ENCODE measurements around the gene DNAH17.

The DNAH17 gene

DNA sequence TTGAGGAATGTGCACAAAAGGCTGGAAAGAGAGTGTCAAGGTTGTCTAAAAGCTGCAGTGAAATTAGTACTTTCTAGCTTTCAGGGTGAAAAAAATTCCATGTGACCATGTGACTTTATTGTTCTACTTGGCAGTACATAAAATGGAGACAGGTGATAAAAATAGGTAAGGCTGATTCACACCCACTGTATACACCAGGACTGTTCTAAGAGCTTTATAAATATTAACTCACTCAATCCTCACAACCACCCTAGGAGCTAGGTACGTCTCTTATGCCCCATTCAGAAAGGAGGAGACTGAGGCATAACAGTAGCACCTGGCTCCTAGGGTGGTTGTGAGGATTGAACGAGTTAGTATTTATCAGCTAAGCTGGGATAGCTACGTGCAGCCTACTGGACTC is 28.2 kb upstream of the DNAH17 start:
- DNase-seq (ENCODE audit: extremely low read depth in 1 of 2, low read depth in 1 of 2), result no peak

DNA sequence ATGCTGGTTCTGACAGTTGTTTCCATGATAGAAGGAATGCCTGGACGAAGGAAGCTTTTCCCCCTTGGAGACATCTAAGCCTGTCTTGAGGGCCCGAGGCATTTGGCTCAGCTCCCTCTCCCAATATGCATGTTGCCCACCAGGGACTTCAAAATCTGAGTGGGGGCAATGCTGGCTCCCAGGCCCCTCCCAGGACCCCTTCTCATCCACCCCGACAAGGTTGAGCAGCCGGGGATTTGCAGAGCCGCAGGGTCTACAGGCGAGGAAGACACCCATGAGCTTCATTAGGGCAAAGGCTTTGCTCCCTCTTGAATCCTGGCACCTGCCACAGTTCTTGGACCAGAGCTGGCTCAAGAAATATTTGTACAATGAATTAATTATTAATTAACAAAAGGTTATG is 25.1 kb upstream of the DNAH17 start:
- no peak for DNase-seq (ENCODE audit: extremely low read depth in 1 of 2, low read depth in 1 of 2)

DNA sequence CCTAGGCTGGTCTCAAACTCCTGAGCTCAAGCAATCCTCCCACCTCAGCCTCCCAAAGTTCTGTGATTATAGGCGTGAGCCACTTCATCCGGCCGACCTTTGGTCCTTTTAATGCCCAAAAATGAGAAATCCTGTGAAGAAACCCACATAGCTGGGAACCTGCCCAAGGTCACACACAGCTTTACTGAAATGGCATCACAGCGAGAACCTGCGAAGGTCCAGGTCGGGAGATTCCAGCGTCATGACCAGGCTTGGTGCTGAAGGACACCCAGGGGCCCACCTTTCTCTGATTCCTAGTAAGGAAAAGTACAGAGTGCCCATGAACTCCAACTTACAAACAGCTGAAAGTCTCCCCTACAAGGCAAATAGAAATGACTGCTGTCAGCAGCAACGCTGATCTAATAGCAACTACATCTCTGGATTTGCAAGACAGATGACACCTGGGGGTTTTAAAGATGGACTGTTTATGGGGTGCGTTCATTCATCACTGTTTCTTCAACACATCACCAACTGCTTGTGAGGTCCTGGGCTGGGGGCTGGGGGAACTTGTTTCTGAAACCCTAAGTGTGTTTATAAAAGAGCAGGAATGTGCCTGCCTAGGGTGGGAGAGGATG is 24.5 kb upstream of the DNAH17 start:
- no peak for DNase-seq (ENCODE audit: extremely low read depth in 1 of 2, low read depth in 1 of 2)

- DNase-seq (ENCODE audit: extremely low read depth in 1 of 2, low read depth in 1 of 2), result no peak
These were observed 23.1 kb upstream of the DNAH17 start for GRCh38 chr17:78600181-78600721.

DNA sequence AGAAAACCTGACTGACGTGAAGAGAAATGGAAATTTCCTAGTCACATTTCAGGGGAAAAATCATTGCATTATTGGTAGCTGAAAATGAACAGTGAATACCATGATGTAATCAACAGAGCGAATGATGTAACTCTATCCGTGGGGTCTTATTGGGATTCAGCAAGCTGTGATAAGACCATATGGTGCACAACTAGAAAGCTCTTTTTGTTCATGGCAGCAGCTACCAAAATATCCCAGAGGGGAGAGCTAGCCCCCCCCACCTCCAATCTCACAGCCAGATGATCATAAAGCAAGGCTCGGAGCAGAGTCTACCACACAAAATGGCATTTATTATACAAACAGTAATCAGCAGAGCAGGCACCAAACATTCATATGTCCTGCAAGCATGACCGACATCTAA is 22.2 kb upstream of the DNAH17 start:
- no peak for DNase-seq (ENCODE audit: extremely low read depth in 1 of 2, low read depth in 1 of 2)

- peak in 1 of 2 donors; percentile 11 for DNase-seq (ENCODE audit: extremely low read depth in 1 of 2, low read depth in 1 of 2)
These were observed 20.8 kb upstream of the DNAH17 start for GRCh38 chr17:78598013-78598471.

GRCh38 chr17:78596871-78597764 is 19.9 kb upstream of the DNAH17 start:
- DNase-seq (ENCODE audit: extremely low read depth in 1 of 2, low read depth in 1 of 2), result no peak

DNA sequence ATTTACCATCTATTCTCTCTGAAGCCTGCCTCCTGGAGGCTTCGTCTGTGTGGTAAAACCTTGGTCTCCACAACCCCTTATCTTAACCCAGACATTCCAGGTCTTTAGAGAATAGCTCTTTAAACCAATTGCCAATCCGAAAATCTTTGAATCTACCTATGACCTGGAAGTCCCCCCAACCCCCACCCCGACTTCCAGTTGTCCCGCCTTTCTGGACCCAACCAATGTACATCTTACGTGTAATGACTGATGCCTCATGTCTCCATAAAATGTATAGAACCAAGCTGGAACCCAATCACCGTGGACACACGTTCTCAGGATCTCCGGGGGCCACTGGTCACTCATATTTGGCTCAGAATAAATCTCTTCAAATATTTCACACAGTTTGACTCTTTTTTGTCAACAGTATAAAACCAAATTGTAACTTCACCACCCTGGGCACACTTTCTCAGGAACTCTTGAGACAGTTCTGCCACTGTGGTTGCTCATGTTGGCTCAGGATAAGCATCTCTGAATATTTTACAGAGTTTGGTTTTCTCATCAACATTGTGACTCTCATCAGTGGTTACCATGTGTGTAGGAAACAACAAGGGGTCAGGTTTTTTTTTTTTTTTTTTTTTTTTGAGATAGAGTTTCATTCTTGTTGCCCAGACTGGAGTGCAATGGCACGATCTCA is 18.1 kb upstream of the DNAH17 start:
- DNase-seq (ENCODE audit: extremely low read depth in 1 of 2, low read depth in 1 of 2), result no peak

GRCh38 chr17:78592991-78593329 is 15.8 kb upstream of the DNAH17 start:
- no peak for DNase-seq (ENCODE audit: extremely low read depth in 1 of 2, low read depth in 1 of 2)

DNA sequence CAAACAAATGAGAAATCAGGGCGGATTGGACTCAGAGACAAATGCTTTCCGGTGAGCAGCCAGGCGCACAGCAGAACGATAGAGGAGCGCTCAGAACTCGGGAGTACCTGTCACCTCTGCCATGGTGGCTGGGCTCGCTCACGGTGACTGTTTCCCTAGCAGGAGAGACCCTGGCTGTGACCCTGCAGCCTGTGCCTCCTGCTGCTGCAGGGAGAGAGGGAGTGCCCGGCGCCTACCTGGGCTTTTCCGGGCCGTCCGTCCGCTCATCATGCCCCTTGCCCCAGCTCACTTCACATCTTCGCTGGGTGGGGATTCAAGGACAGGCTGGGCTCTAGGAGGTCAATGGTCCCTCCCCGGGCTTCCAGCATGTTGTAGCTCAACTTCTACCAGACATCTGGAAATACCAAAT is 14.1 kb upstream of the DNAH17 start:
- DNase-seq (ENCODE audit: extremely low read depth in 1 of 2, low read depth in 1 of 2), result no peak

GRCh38 chr17:78589885-78590284 is 12.7 kb upstream of the DNAH17 start:
- no peak for DNase-seq (ENCODE audit: extremely low read depth in 1 of 2, low read depth in 1 of 2)

DNA sequence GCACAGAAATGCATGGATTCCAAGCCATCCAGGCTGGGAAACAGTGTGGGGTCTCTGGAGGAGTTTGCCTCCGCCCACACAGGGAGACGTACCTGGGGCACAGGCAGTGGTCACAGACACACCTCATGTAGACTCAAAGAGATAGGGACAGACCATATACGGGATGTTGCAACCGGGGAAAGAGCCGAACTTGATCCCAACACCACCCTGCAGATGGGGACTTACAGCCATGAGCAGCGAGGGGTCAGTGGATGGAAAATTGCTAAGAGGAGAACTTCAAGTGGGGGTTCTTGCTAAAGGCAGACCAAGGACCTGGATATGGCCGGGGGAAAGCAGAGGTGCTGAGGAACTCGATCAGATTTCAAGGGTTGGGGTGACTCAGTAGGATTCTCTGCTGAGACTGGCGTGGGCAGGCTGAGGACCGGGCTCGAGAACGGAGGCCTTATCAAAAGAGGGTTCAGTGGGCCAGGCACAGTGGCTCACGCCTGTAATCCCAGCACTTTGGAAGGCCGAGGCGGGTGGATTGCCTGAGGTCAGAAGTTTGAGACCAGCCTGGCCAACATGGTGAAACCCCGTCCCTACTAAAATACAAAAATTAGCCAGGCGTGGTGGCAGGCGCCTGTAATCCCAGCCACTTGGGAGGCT is 12.0 kb upstream of the DNAH17 start:
- DNase-seq (ENCODE audit: extremely low read depth in 1 of 2, low read depth in 1 of 2), result no peak

- no peak for DNase-seq (ENCODE audit: extremely low read depth in 1 of 2, low read depth in 1 of 2)
These were observed 11.2 kb upstream of the DNAH17 start for GRCh38 chr17:78588258-78589030.

DNA sequence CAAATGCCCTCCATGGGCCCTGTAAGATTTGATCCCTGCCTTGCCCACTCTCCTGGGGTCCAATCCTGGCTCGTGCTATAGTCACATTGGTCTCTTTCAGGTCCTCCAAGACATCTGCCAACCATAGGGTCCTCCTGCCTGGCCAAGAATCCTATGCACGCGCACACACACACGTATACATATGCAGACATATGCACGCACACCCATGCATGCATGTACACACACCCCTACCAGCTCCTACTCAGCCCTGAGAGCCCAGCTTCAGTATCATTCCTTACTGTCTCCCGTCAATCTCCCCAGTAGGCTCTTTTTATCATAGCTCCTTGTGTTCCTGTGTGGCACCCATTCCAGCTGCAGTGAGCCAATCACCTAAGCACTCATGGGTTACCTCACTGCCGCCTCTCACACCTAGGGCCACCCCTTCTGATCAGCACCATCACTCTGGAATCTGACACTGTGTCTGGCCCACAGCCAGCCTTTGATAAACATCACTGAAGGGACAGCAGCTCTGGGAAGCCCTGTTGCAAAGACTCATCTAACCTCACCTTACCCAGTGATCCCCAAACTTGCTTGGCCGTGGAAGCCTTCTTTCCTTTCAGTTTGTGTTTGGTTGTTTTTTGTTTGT is 7.9 kb upstream of the DNAH17 start:
- DNase-seq (ENCODE audit: extremely low read depth in 1 of 2, low read depth in 1 of 2), result no peak

DNA sequence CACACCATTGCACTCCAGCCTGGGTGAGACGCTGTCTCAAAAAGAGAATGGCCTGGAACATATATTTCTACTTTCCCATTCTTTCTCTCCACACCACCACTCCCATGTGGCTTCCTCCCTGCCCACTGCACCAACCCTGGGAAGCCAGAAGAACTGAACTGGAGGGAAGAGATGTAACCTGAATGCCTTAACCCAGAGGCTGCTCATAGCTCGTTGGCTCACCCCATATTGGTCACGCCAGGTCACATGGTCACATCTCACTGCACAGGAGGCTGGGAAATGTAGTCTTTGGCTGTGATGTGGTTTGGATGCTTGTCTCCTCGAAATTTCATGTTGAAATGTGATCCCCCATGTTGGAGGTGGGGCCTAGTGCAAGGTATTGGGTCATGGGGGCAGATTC is 5.9 kb upstream of the DNAH17 start:
- no peak for DNase-seq (ENCODE audit: extremely low read depth in 1 of 2, low read depth in 1 of 2)

DNA sequence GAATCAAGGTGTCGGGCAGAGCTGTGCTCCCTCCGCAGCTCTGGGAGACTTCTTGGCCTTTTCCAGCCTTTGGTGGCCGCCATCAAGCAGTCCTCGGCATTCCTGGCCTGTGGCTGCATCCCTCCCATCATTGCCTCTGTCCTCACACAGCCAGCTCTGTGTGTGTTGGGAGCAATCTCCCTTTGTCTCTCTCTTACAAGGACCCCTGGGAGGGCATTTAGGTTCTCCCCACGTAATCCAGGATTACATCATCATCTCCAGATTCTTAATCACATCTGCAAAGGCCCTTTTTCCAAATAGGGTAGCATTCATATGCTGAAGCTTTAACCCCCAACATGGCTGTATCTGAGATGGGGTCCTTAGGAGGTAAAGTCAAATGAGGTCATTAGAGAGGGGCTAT is 4.1 kb upstream of the DNAH17 start:
- DNase-seq (ENCODE audit: extremely low read depth in 1 of 2, low read depth in 1 of 2), result no peak

DNA sequence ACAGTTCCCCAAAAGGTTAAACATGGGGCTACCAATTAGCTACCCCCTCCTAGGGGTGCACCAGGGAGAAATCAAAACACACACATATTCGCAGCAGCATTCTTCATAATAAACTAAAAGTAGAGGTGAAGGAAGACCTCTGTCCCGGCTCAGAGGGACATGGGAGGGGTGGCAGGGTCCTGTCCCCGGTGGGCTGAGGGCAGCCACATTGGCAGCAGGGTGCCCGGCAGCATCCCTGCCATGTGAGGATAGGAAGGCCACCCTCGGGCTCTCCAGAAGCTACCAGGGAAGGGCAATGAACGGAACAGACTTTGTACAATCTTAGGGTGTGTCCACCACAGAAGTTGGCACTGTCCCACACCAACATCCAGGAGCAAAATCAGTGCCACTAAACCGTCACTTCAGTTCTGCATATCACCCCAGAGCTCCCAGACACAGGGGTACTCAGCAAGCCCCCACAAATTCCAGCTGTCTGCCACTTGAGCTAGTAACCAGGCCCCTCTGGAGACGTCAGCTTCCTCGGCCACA is 3.1 kb upstream of the DNAH17 start:
- DNase-seq (ENCODE audit: extremely low read depth in 1 of 2, low read depth in 1 of 2), result no peak

- no peak for DNase-seq (ENCODE audit: extremely low read depth in 1 of 2, low read depth in 1 of 2)
These were observed 645 bp downstream of the DNAH17 start for GRCh38 chr17:78576389-78577112.

GRCh38 chr17:78575899-78576298 is 1.3 kb downstream of the DNAH17 start:
- DNase-seq (ENCODE audit: extremely low read depth in 1 of 2, low read depth in 1 of 2), result no peak
